Erythroblast (primary cell): Measurements from ENCODE around the gene GPS1.

ENCODE experiments used
- GATA1 ChIP-seq: IDR thresholded peaks from 2 replicates; pipeline ENCODE4 v1.6.1; 2011; ENCODE audit warnings: low read depth, mild to moderate bottlenecking, control low read depth, low read length, moderate library complexity
- POLR2A ChIP-seq: IDR thresholded peaks from 2 replicates; pipeline ENCODE4 v1.6.1; 2011; ENCODE audit warnings: mild to moderate bottlenecking, low read length

DNA sequence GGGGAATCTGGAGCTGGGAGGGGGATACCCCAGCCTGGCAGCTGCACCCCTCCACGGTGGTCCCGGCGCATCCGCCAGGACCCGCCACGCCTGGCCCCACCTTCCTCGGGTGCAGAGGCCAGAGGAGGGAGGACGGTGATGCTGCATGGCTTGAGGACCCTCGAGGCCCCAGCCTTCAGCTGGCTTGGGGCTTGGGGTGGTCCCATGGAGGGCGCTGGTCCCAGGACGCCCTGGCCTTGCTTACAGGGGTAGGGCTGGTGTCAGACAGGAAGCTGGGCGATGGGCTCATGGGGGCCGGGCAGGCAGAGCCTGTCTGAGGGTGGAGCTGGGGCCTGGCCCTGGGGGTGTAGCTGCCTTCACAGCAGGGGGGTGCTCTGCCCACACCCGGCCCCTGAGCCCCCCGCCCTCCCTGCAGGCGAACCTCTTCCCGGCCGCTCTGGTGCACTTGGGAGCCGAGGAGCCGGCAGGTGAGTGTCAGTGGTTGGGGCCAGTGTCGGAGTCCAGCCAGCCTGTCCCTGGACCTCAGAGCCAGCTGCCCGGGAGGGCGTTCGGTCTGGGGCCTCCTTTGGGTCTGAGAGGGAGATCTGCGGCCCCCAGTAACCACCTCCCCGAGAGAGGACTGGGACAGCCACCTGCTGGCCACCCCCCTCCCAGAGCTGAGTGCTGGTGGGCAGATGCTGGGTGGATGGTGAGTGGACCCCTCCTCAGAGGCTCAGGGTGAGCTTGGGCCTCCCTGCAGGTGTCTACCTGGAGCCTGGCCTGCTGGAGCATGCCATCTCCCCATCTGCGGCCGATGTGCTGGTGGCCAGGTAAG is 35.4 kb upstream of the GPS1 start:
- TF ChIP-seq POLR2A, result no peak
- TF ChIP-seq GATA1, result no peak
